GM18907 (cell line): ENCODE results near the gene VPS35L.

Experiments used
- ATAC-seq: cut with Tn5 transposase; IDR thresholded peaks from one replicate; pipeline ENCODE4 v1.9.1; 2021; ENCODE audit warnings: mild to moderate bottlenecking, moderate library complexity; ENCODE audit not compliant: unreplicated experiment

The VPS35L gene

GRCh38 chr16:19737306-19738038 lies 182.0 kb downstream of the VPS35L start:
- ATAC-seq: no peak

GRCh38 chr16:19741354-19741753 lies 185.9 kb downstream of the VPS35L start:
- ATAC-seq: no peak

GRCh38 chr16:19743816-19744159 lies 188.3 kb downstream of the VPS35L start:
- ATAC-seq: no peak

GRCh38 chr16:19744670-19745069 lies 189.2 kb downstream of the VPS35L start:
- no peak for ATAC-seq

GRCh38 chr16:19745286-19746010 lies 189.9 kb downstream of the VPS35L start:
- no peak for ATAC-seq

- no peak for ATAC-seq
Observed at GRCh38 chr16:19746561-19746960, 191.1 kb downstream of the VPS35L start.

- no peak for ATAC-seq
Observed at GRCh38 chr16:19748389-19749168, 193.1 kb downstream of the VPS35L start.

GRCh38 chr16:19749571-19750080 lies 194.1 kb downstream of the VPS35L start:
- ATAC-seq: no peak
